LNCAP (cell line): Measurements from ENCODE around the gene PIK3CA.

ENCODE experiments used
- CTCF ChIP-seq: fragments of 450-650 bp; IDR thresholded peaks from 2 replicates; pipeline ENCODE4 v1.5.1; 2017; ENCODE audit warnings: mild to moderate bottlenecking

The PIK3CA gene

GRCh38 chr3:179247289-179248015 lies 99.3 kb downstream of the PIK3CA start:
- no peak for TF ChIP-seq CTCF

- TF ChIP-seq CTCF = no peak
Measured at GRCh38 chr3:179250803-179251476, 102.8 kb downstream of the PIK3CA start, which contains the start of gene KCNMB3. KCNMB3 (minus strand) TSS chr3:179251114; CDS start chr3:179250990, 124 bp downstream.

GRCh38 chr3:179256813-179257212 lies 108.7 kb downstream of the PIK3CA start:
- TF ChIP-seq CTCF = no peak

- no peak for TF ChIP-seq CTCF
Measured at GRCh38 chr3:179258820-179259219, 110.7 kb downstream of the PIK3CA start.

GRCh38 chr3:179260949-179261765 lies 113.0 kb downstream of the PIK3CA start:
- TF ChIP-seq CTCF = no peak

- no peak for TF ChIP-seq CTCF
Measured at GRCh38 chr3:179263134-179263533, 115.0 kb downstream of the PIK3CA start.

- no peak for TF ChIP-seq CTCF
Measured at GRCh38 chr3:179264449-179264848, 116.3 kb downstream of the PIK3CA start.
